CD4-positive, alpha-beta T cell treated with Interleukin-21 for 1 hour (primary cell): ENCODE results near the gene VWA5A.

ENCODE experiments used
- DNase-seq: peaks from one replicate; pipeline ENCODE4 v3.0.0-alpha.2; 2020

Gene VWA5A

GRCh38 chr11:124114942-124115781 lies at the start of gene VWA5A:
Gene VWA5A (plus strand): TSS chr11:124115450. CDS start chr11:124117512, 2,062 bp downstream.
- DNase-seq = peak; percentile 79

GRCh38 chr11:124068601-124069110 lies 46.6 kb upstream of the VWA5A start:
- no peak for DNase-seq

GRCh38 chr11:124069429-124070401 lies 45.5 kb upstream of the VWA5A start:
- peak; percentile 22 for DNase-seq

GRCh38 chr11:124070915-124071622 lies 44.2 kb upstream of the VWA5A start:
- peak; percentile 58 for DNase-seq

GRCh38 chr11:124071623-124071948 lies 43.7 kb upstream of the VWA5A start:
- no peak for DNase-seq

- DNase-seq = no peak
Observed at GRCh38 chr11:124072147-124072546, 43.1 kb upstream of the VWA5A start.

GRCh38 chr11:124074554-124074953 lies 40.7 kb upstream of the VWA5A start:
- no peak for DNase-seq

GRCh38 chr11:124075492-124075840 lies 39.8 kb upstream of the VWA5A start:
- no peak for DNase-seq

- no peak for DNase-seq
Observed at GRCh38 chr11:124075841-124076651, 39.2 kb upstream of the VWA5A start.

GRCh38 chr11:124077266-124077665 lies 38.0 kb upstream of the VWA5A start:
- no peak for DNase-seq

GRCh38 chr11:124078591-124078990 lies 36.7 kb upstream of the VWA5A start:
- no peak for DNase-seq

- no peak for DNase-seq
Observed at GRCh38 chr11:124079631-124080326, 35.5 kb upstream of the VWA5A start.

- no peak for DNase-seq
Observed at GRCh38 chr11:124080327-124081001, 34.8 kb upstream of the VWA5A start.

GRCh38 chr11:124081483-124081882 lies 33.8 kb upstream of the VWA5A start:
- DNase-seq = no peak

- DNase-seq = no peak
Observed at GRCh38 chr11:124082371-124082770, 32.9 kb upstream of the VWA5A start.

- DNase-seq = no peak
Observed at GRCh38 chr11:124085583-124085982, 29.7 kb upstream of the VWA5A start.

- DNase-seq = no peak
Observed at GRCh38 chr11:124085997-124086846, 29.0 kb upstream of the VWA5A start.

- no peak for DNase-seq
Observed at GRCh38 chr11:124090996-124091395, 24.3 kb upstream of the VWA5A start.

- no peak for DNase-seq
Observed at GRCh38 chr11:124093330-124093729, 21.9 kb upstream of the VWA5A start.

GRCh38 chr11:124094731-124095130 lies 20.5 kb upstream of the VWA5A start:
- no peak for DNase-seq
